NCI-H345 treated with DMSO at 0.1 percent for 48 hours (cell line): Measurements from ENCODE around the gene PPP1R15A.
"Not testable (repeated sequence)": the region's sequence is repeated elsewhere in the genome, so short reads cannot be mapped to it uniquely, and the experiment has no call there.

Experiments used
- DNase-seq: peaks from one replicate; lab custom pipeline; 2025; ENCODE audit not compliant: unreplicated experiment; lab: John Stamatoyannopoulos, UW

PPP1R15A gene

DNA sequence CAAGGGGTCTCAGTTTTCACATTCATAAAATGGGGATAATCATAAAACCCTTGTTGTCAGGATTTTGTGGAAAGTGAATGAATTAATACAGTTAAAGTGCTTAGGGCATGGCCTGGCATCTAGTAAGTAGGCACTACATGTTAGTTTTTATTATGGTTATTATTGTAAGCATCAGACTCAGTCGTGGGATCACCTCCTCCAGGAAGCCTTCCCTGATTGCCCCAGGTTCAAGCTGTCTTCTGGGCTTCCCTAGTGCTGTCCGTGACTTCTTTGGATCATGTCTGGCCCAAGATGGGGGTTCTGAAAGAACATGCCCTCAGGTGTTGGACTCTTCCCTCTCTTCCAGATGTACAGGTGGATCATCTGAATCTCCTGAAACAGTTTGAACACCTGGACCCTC is 38.6 kb downstream of the PPP1R15A start:
- no peak for DNase-seq

DNA sequence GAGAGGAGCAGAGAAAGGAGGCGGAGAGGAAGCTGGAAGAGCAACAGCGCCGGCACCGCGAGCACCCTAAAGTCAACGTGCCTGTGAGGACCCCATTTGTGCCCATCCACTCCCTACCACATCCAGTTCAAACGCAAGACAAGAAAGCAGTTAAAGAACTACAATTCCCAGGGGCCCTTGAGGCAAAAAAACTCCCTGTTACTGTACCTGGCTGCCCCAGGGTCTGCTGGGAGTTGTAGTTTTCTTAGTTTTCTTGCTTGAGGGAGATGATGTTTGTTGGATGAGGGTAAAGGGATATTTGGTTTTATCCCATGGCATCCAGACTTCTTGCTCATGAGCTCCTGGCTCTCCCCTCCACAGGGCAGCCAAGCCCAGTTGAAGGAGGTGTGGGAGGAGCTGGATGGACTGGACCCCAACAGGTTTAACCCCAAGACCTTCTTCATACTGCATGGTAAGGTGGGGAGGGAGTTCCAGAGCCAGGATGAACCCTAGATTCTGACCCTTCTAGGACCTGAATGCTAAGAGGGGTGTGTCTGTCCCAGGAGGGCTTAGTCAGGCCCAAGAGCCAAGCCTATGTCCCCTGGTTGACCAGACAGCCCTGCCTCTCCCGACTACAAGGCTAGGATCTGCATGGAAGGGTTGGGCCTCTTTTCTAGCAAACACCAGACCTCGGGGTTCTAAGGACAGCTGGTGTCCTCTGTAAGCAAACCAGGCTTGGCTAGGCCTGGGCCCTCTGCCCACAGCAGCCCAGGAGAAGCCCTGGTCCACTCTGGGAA is 41.1 kb downstream of the PPP1R15A start:
- no peak for DNase-seq

DNA sequence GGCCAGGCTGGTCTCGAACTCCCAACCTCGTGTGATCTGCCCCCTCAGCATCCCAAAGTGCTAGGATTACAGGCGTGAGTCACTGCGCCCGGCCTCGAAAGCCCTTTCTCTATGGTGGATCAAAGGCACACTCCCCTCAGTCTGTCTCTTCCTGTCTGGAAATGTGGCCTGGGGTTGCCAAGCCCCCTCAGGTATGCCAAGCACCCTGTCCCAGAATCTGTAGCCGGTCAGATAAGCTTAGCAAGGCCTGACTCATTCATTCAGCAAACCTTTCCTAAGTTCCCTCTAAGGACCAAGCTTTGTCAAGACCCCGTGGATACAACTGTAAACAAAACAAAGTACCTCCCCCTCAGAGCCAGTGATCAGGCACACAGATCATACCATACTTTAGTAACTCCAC is 42.0 kb downstream of the PPP1R15A start:
- DNase-seq: no peak

DNA sequence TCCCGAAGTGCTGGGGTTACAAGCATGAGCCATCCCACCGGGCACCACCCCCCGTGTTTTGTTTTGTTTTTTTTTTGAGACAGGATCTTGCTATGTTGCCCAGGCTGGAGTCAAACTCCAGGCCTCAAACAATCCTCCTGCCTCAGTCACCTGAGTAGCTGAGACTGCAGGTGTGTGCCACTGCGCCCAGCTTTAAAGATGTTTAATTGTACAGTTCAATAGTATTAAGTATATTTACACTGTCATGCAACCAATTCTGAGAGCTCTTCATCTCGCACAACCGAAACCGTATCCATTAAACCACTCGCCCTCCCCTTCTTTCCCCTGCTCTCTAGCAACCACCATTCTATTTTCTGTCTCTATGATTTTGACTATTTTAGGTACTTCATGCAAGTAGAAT is 43.5 kb downstream of the PPP1R15A start:
- DNase-seq: peak; percentile 76

DNA sequence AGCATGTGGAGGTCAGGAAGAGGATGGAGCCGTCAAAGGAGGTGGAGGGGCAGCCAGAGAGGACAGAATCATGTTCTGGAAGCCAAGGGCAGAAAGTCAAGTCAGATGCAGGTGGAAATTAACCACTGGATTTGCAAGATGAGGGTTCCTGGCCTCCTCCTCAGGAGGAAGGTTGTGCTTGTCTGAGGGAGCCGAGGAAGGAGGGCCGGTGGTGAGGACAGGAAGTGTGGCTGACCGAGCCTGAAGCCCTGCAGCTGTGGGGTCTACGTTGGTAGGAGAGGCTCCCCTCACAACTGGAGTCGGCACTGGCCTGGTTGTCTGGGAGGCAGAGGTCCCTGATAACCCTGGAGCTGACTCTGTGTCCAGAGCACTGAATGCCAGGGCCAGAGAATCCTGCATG is 45.9 kb downstream of the PPP1R15A start:
- no peak for DNase-seq

DNA sequence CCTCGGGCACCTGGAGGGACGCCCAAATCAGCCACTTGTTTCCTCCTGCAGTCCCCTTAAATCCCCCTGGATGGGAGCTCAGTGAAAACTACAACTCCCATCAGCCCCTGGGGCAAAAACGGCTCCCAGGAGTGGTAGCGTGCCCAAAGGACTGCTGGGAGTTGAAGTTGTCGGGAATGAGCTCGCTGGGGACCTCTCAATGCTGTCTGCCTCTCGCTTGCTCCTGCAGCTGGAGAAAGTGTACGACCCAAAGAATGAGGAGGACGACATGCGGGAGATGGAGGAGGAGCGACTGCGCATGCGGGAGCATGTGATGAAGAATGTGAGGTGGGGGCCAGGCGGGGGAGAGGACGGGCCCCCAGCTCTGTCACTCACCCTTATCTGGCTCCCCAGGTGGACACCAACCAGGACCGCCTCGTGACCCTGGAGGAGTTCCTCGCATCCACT is 46.6 kb downstream of the PPP1R15A start:
- DNase-seq: no peak

DNA sequence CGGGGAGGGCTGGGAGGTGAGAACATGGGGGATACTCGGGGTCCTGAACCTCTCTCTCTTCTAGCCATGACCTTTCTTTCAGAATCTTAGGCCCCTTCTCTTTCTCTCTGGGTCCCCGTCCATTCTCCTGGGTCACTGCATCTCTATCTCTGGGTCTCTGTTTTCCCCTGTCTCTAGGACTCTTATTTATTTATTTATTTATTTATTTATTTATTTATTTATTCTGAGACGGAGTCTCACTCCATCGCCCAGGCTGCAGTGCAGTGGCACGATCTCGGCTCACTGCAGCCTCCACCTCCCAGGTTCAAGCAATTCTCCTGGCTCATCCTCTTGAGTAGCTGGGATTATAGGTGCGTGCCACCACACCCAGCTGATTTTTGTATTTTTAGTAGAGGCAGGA is 47.0 kb downstream of the PPP1R15A start:
- DNase-seq: not testable (repeated sequence)

DNA sequence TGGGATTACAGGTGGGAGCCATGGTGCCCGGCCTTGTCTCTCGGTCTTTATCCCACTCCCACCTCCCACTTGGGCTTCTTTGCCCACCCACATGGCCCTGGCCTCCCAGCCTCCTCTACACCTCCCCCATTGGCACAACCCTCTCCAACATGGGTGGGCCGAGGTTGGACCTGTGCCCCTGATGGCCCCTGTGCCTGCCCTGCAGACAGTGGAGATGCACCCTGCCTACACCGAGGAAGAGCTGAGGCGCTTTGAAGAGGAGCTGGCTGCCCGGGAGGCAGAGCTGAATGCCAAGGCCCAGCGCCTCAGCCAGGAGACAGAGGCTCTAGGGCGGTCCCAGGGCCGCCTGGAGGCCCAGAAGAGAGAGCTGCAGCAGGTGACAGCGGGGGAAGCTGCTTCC is 48.7 kb downstream of the PPP1R15A start:
- DNase-seq: no peak

DNA sequence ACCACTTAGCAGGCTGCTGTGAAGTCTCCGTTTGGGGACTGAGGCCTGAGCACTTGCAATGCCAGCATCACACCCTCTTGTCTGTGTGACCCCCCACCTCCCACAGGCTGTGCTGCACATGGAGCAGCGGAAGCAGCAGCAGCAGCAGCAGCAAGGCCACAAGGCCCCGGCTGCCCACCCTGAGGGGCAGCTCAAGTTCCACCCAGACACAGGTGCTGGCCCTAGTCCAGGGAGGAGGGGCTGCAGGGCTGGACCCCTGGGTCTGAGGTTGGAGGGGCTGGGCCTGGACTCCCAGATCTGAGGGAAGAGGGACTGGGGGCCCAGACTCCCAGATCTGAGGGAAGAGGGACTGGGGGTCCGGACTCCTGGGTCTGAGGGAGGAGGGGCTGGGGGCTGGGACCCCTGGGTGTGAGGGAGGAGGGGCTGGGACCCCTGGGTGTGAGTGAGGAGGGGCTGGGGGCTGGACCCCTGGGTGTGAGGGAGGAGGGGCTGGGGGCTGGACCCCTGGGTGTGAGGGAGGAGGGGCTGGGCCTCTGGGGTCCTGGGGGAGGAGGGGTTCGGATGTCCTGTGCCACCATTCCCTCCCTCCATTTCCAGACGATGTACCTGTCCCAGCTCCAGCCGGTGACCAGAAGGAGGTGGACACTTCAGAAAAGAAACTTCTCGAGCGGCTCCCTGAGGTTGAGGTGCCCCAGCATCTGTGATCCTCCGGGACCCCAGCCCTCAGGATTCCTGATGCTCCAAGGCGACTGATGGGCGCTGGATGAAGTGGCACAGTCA is 49.7 kb downstream of the PPP1R15A start:
- no peak for DNase-seq

DNA sequence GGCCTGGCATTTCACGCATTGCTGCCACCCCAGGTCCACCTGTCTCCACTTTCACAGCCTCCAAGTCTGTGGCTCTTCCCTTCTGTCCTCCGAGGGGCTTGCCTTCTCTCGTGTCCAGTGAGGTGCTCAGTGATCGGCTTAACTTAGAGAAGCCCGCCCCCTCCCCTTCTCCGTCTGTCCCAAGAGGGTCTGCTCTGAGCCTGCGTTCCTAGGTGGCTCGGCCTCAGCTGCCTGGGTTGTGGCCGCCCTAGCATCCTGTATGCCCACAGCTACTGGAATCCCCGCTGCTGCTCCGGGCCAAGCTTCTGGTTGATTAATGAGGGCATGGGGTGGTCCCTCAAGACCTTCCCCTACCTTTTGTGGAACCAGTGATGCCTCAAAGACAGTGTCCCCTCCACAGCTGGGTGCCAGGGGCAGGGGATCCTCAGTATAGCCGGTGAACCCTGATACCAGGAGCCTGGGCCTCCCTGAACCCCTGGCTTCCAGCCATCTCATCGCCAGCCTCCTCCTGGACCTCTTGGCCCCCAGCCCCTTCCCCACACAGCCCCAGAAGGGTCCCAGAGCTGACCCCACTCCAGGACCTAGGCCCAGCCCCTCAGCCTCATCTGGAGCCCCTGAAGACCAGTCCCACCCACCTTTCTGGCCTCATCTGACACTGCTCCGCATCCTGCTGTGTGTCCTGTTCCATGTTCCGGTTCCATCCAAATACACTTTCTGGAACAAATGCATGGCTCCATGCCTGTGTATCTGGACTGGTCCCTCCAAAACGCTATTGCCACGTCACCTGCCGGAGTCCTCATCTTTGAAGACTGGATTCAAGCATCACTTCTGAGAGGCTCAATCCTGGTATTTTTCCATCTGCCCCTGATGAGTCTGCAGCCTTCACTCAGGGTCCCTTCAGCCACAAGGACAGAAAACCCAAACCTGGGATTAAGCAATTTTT is 50.6 kb downstream of the PPP1R15A start:
- DNase-seq: no peak

DNA sequence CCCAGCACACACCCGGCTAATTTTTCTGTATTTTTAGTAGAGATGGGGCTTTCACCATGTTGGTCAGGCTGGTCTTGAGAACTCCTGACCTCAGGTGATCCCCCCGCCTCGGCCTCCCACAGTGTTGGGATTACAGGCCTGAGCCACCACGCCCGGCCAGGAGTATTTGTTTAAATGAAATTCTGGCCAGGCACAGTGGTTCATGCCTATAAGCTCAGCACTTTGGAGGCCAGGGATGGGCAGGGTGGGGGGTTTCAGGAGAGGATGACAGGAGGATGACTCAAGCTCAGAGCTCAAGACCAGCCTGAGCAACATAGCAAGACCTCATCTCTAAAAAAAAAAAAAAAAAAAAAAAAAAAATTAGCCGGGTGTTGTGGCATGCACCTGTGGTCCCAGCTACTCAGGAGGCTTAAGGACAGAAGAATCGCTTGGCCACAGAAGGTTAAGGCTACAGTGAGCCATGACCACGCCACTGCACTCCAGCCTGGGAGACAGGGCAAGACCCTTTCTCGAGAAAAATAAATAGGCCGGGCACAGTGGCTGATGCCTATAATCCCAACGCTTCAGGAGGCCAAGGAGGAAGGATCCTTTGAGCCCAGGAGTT is 53.1 kb downstream of the PPP1R15A start:
- DNase-seq: no peak
